Measurements from ENCODE around the gene PTPRN2.
"Not testable (repeated sequence)": the region's sequence is repeated elsewhere in the genome, so short reads cannot be mapped to it uniquely, and the experiment has no call there.

The PTPRN2 gene

GRCh38 chr7:157577061-157577460, 1010.6 kb downstream of the PTPRN2 start:
- H3K4me3 ChIP-seq (ENCODE audit: low read depth, low read length), result no peak overlapping the region

- no peak overlapping the region for H3K4me3 ChIP-seq (ENCODE audit: low read depth, low read length)
Measured at GRCh38 chr7:157576415-157576814, 1011.2 kb downstream of the PTPRN2 start.

GRCh38 chr7:157575777-157576176, 1011.8 kb downstream of the PTPRN2 start:
- no peak overlapping the region for H3K4me3 ChIP-seq (ENCODE audit: low read depth, low read length)

- no peak overlapping the region for H3K4me3 ChIP-seq (ENCODE audit: low read depth, low read length)
Measured at GRCh38 chr7:157574914-157575586, 1012.6 kb downstream of the PTPRN2 start.

GRCh38 chr7:157574120-157574825, 1013.4 kb downstream of the PTPRN2 start:
- no peak overlapping the region for H3K4me3 ChIP-seq (ENCODE audit: low read depth, low read length)

GRCh38 chr7:157573244-157573643, 1014.4 kb downstream of the PTPRN2 start:
- H3K4me3 ChIP-seq (ENCODE audit: low read depth, low read length), result no peak overlapping the region

GRCh38 chr7:157572622-157573021, 1015.0 kb downstream of the PTPRN2 start:
- no peak overlapping the region for H3K4me3 ChIP-seq (ENCODE audit: low read depth, low read length)

- H3K4me3 ChIP-seq (ENCODE audit: low read depth, low read length), result no peak overlapping the region
Measured at GRCh38 chr7:157570531-157571200, 1017.0 kb downstream of the PTPRN2 start.

GRCh38 chr7:157569967-157570366, 1017.7 kb downstream of the PTPRN2 start:
- H3K4me3 ChIP-seq (ENCODE audit: low read depth, low read length), result no peak overlapping the region

- H3K4me3 ChIP-seq (ENCODE audit: low read depth, low read length), result peak overlapping the region; percentile 10
Measured at GRCh38 chr7:157568770-157569584, 1018.6 kb downstream of the PTPRN2 start.

- no peak overlapping the region for H3K4me3 ChIP-seq (ENCODE audit: low read depth, low read length)
Measured at GRCh38 chr7:157568106-157568769, 1019.4 kb downstream of the PTPRN2 start.

GRCh38 chr7:157567666-157568065, 1020.0 kb downstream of the PTPRN2 start:
- no peak overlapping the region for H3K4me3 ChIP-seq (ENCODE audit: low read depth, low read length)

GRCh38 chr7:157566631-157567006, 1021.0 kb downstream of the PTPRN2 start:
- no peak overlapping the region for H3K4me3 ChIP-seq (ENCODE audit: low read depth, low read length)

- H3K4me3 ChIP-seq (ENCODE audit: low read depth, low read length), result no peak overlapping the region
Measured at GRCh38 chr7:157565981-157566630, 1021.5 kb downstream of the PTPRN2 start.

GRCh38 chr7:157565201-157565626, 1022.4 kb downstream of the PTPRN2 start:
- no peak overlapping the region for H3K4me3 ChIP-seq (ENCODE audit: low read depth, low read length)

- no peak overlapping the region for H3K4me3 ChIP-seq (ENCODE audit: low read depth, low read length)
Measured at GRCh38 chr7:157564517-157565177, 1023.0 kb downstream of the PTPRN2 start.

- not testable (repeated sequence) for H3K4me3 ChIP-seq (ENCODE audit: low read depth, low read length)
Measured at GRCh38 chr7:157563467-157564135, 1024.0 kb downstream of the PTPRN2 start.

GRCh38 chr7:157562522-157563398, 1024.9 kb downstream of the PTPRN2 start:
- H3K4me3 ChIP-seq (ENCODE audit: low read depth, low read length), result not testable (repeated sequence)

Measured in iPS-11a (cell line).